Thyroid gland (tissue), 4 donors: Measurements from ENCODE around the gene EFR3B. TPM values are rescaled to one million over a fixed set of nuclear protein-coding genes. Genes with fewer than 3 reads are reported as not detected.
A peak's percentile ranks its signal among the peaks of the same experiment; 100 is the strongest.

Experiments
- DNase-seq, 2 donors: peaks; one replicate each; pipeline ENCODE4 v3.0.0-alpha.2; 2019
- H3K27ac ChIP-seq, 3 donors: fragments of 200-600 bp; sonication (generic); 1 replicate in 2 of 3; 2 replicates in 1 of 3; pipeline ENCODE4 v1.5.1; 2016 to 2019; ENCODE audit warnings: mild to moderate bottlenecking in 1 of 3, moderate library complexity in 1 of 3
- H3K27me3 ChIP-seq: fragments of 200-600 bp; sonication (generic); one replicate; pipeline ENCODE4 v1.5.1; 2019
- H3K36me3 ChIP-seq, 2 donors: fragments of 200-600 bp; sonication (generic); one replicate each; pipeline ENCODE4 v1.5.1; 2016 to 2019
- H3K4me1 ChIP-seq, 2 donors: fragments of 200-600 bp; sonication (generic); one replicate each; pipeline ENCODE4 v1.5.1; 2017 to 2019
- H3K4me3 ChIP-seq, 3 donors: fragments of 200-600 bp; sonication (generic); replicated peaks in 1 of 3; 1 replicate in 2 of 3; 2 replicates in 1 of 3; pipeline ENCODE4 v1.5.1; 2016; ENCODE audit warnings: mild to moderate bottlenecking in 1 of 3
- H3K9me3 ChIP-seq: fragments of 200-600 bp; sonication (generic); one replicate; pipeline ENCODE4 v1.5.1; 2017
- POLR2A ChIP-seq, 2 donors: fragments of 450-650 bp; IDR thresholded peaks; one replicate each; pipeline ENCODE4 v1.6.1; 2017; ENCODE audit warnings: antibody characterized with exemption in 2 of 2, mild to moderate bottlenecking in 2 of 2, moderate library complexity in 1 of 2
- WGBS, 2 donors: methylation state at CpG; one replicate each; pipeline ENCODE4 v1.1.5; 2017; 5-methylcytosine and 5-hydroxymethylcytosine counted together
- intact Hi-C: fragments of 100-400 bp; cut with DNase I; formaldehyde crosslinking; loops from one replicate; pipeline ENCODE4 v1.15.1; 2023
- total RNA-seq, 4 donors: library from RNA; depleted of rRNA; stranded (reverse); fragments of >200 nt; gene quantifications; one replicate each; pipeline ENCODE4 v1.2.3, GENCODE V29; 2016
- TF ChIP-seq, protein P1 (sequence below), 6 experiments: fragments of 200-600 bp in 3 of 6; fragments of 450-650 bp in 3 of 6; sonication (generic) in 3 of 6; IDR thresholded peaks; one replicate each; pipeline ENCODE4 v1.5.1; 2016 to 2019; ENCODE audit warnings: antibody characterized with exemption in 6 of 6, mild to moderate bottlenecking in 2 of 6, inconsistent platforms in 1 of 6, moderate library complexity in 1 of 6

EFR3B gene
- total RNA-seq, 4 donors from 2014 or later, result 17.3 to 21.5 (median 20.0) TPM

- 54 to 56% methylated on average over 8 of the region's 8 CpGs for WGBS, 2 donors
Measured at GRCh38 chr2:25164561-25164960, 122.7 kb downstream of the EFR3B start.

DNA sequence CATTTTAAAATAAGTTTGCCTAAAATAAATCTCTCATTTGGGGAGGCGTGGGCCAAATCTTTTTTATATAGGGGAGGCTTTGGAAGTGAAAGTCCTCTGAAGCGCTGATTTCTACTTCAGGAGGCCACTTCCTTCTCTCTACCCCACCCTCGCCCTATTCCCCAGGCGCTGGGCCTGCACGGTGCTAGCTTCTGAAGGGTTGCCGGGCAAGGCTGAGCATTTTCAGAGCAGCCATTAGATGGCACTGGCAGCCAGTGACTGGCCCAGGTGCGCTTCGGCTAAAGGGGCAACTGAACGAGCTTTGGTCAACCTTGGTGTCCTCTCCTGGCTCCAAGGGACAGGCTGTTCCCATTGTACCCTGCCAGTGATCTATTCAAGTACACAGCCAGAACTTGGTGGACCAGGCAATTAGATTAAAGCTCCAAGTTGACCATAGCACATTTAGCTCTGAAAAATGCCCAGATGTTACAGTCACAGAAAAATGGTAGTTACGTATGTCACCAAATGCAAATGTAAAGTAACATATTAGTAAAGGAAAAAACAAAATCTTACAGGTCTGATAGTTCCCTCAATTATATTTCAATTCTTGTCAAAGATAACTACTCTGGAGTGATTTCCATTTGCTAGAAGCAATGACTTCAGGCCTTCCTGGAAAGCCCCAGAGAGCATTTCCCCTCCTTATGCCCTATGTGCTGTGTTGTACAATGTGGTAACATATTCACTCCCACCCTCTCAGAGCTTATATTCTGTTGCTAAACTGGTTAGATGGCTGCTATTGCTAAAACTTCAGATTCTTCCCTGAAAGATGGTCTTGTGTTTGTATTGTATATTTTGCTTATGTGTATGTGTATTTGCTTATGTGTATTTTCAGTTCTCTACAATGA, 124.4 kb downstream of the EFR3B start:
- TF ChIP-seq POLR2A (IDR thresholded peaks at IDR 0.05), result no peak
- TF ChIP-seq, protein P1, sequence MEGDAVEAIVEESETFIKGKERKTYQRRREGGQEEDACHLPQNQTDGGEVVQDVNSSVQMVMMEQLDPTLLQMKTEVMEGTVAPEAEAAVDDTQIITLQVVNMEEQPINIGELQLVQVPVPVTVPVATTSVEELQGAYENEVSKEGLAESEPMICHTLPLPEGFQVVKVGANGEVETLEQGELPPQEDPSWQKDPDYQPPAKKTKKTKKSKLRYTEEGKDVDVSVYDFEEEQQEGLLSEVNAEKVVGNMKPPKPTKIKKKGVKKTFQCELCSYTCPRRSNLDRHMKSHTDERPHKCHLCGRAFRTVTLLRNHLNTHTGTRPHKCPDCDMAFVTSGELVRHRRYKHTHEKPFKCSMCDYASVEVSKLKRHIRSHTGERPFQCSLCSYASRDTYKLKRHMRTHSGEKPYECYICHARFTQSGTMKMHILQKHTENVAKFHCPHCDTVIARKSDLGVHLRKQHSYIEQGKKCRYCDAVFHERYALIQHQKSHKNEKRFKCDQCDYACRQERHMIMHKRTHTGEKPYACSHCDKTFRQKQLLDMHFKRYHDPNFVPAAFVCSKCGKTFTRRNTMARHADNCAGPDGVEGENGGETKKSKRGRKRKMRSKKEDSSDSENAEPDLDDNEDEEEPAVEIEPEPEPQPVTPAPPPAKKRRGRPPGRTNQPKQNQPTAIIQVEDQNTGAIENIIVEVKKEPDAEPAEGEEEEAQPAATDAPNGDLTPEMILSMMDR (IDR thresholded peaks at IDR 0.05), result peak in 2 of 6 experiments; percentile 26 to 30
- WGBS, 2 donors, result 64 to 68% methylated on average over 10 of the region's 10 CpGs
- Histone ChIP-seq H3K27me3 (peaks cover 8% of the 10 kb centered on the region), H3K9me3 (no peaks in the 10 kb centered on the region), H3K4me3 (no peak overlapping the region), H3K36me3 (no peaks in the 10 kb centered on the region), H3K4me1 (peaks cover 12 to 13% of the 10 kb centered on the region in 2 donors), H3K27ac (no peak overlapping the region)
- intact Hi-C loops, result no loop called here
- peak; percentile 41 to 44 for DNase-seq

More at GRCh38 chr2:25164561-25164960, 122.7 kb downstream of the EFR3B start:
- no peaks in the 10 kb centered on the region for H3K36me3 ChIP-seq
- intact Hi-C loops, result no loop called here
- no peak for TF ChIP-seq POLR2A (IDR thresholded peaks at IDR 0.05)
- TF ChIP-seq, protein P1 (IDR thresholded peaks at IDR 0.05), result no peak
- no peak for DNase-seq
- peaks cover 12 to 13% of the 10 kb centered on the region in 2 donors for H3K4me1 ChIP-seq
- no peaks in the 10 kb centered on the region for H3K9me3 ChIP-seq
- H3K27ac ChIP-seq, result no peak overlapping the region
- peaks cover 8% of the 10 kb centered on the region for H3K27me3 ChIP-seq
- H3K4me3 ChIP-seq, result no peak overlapping the region

DNA sequence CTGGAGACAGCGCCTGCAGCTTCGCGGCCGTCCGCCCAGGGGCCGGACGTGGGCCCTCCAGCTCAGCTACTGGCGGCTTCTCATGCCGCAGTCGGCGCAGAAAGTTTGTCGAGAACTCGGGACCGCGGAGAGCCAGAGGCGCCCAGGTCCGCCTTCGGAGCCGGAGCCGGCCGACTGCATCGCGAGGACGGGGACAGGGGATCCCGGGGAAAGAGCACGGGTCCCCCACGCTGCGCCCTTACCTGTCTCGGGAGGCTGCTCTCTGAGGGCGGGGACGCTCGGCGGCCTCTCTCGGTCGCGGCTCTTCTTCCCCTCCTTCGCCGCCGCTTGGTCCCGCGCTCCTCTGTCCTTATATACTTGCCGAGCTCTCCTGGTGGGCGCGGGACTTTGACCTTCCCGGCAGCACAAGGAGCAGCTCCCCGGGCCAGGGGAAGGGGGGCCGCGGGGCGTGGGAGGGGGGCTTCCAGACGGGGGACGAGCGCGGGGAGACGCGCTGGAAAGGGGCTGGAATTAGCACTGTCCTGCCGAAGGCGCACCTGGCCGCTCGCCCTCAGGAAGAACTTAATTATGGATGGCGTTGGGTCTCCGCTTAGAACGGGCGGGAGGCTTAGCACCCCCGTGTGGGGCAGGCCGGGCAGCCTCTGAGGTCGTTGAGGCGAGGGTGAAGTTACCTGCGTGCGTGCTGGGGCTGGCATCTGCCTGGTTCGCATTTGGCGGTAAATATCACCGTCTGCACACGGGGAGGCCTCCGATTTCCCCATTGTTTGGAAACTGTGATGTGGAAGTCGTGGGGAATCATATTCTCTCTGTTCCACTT, 126.6 kb downstream of the EFR3B start, which contains the start of gene POMC:
POMC (minus strand) TSS at position 325 of the 817 bp plus-strand sequence. CDS start 3,808 bp downstream, outside the sequence.
- 1 to 17% methylated on average over 17 to 40 of the region's 75 CpGs for WGBS, 2 donors

DNA sequence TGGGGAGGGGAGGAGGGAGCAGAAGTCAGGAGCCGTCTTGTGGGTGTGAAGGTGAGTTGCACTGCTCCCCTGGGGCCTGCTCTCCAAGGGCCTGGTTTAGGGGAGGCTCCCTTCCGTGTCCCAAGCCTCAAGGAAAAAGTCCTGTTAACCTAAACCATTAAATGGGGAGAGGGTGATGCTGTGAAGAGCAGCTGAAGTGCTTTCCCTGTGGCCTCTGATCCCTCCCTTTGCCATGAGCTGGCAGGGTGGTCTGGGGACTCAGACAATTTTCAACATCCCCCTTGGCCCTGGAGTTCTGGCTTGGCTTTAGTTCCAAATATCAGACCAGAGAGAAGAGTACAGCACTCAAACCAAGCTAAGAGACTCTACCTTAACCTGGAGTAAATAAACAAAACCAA, 127.2 kb downstream of the EFR3B start:
- DNase-seq, result no peak
- Histone ChIP-seq H3K27me3 (peaks cover 8% of the 10 kb centered on the region), H3K27ac (no peak overlapping the region), H3K36me3 (no peaks in the 10 kb centered on the region), H3K9me3 (no peaks in the 10 kb centered on the region), H3K4me1 (peaks cover 12 to 13% of the 10 kb centered on the region in 2 donors), H3K4me3 (no peak overlapping the region)
- intact Hi-C loops, result no loop called here
- 64 to 78% methylated on average over 2 of the region's 2 CpGs for whole genome bisulfite sequencing, 2 donors
- TF ChIP-seq, protein P1 (IDR thresholded peaks at IDR 0.05), result no peak
- TF ChIP-seq POLR2A (IDR thresholded peaks at IDR 0.05), result no peak

More for the DNA sequence above, 126.6 kb downstream of the EFR3B start, which contains the start of gene POMC:
- intact Hi-C loops, result no loop called here
- H3K27ac ChIP-seq, result no peak within 1 kb of the TSS
- no peaks in the 10 kb centered on the region for H3K9me3 ChIP-seq
- TF ChIP-seq, protein P1 (IDR thresholded peaks at IDR 0.05), result no peak
- TF ChIP-seq POLR2A (IDR thresholded peaks at IDR 0.05), result no peak
- H3K4me3 ChIP-seq, result peak within 1 kb of the TSS in 1 of 3 donors; percentile 31
- H3K27me3 ChIP-seq, result peaks cover 8% of the 10 kb centered on the region
- peaks cover 12 to 13% of the 10 kb centered on the region in 2 donors for H3K4me1 ChIP-seq
- H3K36me3 ChIP-seq, result no peaks in the 10 kb centered on the region
- peak; percentile 36 to 48 for DNase-seq
